ENCODE measurements around the gene FZD2.

Gene FZD2

GRCh38 chr17:44607836-44608690 is 50.8 kb downstream of the FZD2 start:
- DNase-seq (ENCODE audit: low read depth) = no peak

GRCh38 chr17:44608727-44609435 is 51.6 kb downstream of the FZD2 start:
- no peak for DNase-seq (ENCODE audit: low read depth)

- DNase-seq (ENCODE audit: low read depth) = no peak
Measured at GRCh38 chr17:44610331-44610730, 53.0 kb downstream of the FZD2 start.
